GM19238 (cell line): Measurements from ENCODE around the gene KRT84.

Source experiments
- DNase-seq: peaks from one replicate; pipeline ENCODE4 v3.0.0; 2011; ENCODE audit warnings: low spot score; ENCODE audit not compliant: insufficient read length

The KRT84 gene

DNA sequence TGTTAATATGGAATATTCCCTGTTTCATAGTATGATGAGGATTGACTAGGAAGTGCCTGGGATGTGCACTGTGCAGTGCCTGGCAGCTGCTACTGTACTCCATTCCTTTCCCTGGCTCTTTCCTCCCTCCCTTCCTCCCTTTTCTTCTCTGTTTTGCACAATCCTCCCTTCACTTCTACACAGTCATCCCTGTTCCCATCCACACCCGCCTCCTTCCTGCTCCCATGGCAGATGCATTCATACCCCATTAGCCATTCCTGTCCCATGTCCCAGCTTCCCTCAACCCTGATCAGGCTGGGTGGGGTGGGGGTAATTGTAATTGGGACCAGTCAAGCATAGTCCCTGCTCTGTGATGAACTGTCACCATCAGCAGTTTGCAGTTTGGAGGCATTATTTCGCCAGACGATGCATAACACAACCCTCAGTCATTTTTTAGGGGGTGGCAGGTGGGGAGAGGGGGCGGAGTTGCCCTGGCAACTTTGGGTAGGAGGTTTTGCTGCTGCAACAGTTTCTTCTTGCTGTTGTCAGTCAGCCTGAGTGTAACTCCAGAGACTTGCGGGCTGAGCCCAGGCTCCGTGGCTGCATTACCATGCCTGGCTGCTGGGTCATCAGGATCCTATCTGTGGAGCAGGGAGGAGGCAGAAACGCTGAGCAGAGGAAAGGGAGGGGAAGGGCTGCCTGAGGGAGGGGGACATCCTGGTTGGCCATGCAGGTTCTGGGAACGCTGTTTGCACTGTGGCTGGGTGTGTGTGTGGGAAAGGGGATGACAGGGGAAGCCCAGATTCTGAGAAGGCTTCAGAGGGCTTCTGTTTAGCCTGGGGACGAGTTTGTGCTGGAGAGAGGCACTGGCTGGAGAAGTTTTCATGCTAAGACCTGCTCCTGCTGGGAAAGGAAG lies 4.1 kb upstream of the KRT84 start:
- no peak for DNase-seq

DNA sequence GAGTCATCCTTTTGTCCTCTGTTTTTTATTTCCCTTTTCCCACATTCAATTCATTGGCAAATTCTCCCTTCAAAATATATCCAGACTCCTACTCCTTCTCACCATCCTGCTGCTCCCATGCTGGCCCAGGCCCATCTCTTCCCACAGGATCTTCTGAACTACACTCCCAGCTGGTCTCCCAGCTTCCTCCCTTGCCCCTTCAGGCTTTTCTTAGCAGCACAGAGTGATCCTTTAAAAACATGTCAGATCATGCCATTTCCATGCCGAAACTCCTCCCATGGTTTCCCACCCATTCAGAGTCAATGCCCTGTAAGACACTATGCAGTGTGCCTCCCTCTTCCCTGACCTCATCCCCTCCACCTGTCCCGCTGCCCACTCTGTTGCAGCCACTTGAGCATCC lies 2.4 kb upstream of the KRT84 start:
- DNase-seq = no peak

DNA sequence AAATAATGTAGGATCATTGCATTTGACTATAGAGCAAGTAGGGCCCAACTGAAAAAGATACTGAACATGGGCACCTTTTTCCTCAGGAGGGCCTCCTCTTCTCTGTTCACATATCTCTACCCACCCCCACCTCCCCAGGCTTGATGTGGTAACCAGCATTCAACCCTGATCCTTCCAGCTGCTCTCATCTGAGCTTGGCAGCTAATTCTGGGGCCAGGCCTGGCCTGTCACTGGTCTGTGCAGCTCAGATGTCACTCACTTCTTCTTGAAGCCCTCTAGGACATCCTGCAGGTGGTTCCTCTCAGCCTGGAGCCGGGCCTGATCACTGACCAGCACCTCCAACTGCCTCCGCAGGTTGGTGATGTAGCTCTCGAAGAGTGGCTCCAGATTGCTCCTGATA lies 2.1 kb downstream of the KRT84 start:
- DNase-seq = no peak

DNA sequence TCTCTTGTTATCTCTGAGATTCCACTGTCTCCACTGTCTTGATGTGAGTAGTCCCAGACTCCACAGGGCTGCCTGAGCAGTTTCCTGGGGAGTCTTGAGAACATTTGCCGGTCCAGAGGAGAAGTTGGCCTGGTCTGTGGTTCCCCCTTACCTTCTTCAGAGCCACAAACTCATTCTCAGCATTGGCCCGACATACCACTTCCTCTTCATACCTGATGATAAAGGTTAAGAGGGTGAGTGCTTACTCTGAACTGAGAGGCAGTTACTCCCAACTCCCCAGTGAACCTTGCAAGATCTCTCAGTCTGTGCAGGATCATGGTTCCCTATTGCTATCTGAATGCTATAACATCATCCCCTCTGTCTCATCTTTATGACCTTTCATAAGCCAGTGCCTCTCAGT lies 2.6 kb downstream of the KRT84 start:
- no peak for DNase-seq

DNA sequence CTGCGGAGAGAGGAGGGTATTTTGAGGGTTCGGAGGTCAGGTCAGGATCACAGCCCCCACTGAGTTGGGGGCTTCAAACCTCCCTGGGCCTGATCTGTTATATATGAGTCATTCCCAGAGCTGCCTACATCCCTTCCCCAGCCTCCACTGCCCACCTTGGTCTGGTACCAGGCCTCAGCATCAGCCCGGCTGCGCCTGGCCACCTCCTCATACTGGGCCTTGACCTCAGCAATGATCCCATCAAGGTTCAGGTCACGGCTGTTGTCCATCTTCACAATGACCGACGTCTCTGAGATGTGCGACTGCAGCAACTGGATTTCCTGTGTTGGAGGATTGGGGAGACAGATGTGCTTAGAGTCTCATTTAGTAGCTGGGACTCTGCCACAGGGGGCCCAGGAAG lies 4.2 kb downstream of the KRT84 start:
- DNase-seq = no peak

DNA sequence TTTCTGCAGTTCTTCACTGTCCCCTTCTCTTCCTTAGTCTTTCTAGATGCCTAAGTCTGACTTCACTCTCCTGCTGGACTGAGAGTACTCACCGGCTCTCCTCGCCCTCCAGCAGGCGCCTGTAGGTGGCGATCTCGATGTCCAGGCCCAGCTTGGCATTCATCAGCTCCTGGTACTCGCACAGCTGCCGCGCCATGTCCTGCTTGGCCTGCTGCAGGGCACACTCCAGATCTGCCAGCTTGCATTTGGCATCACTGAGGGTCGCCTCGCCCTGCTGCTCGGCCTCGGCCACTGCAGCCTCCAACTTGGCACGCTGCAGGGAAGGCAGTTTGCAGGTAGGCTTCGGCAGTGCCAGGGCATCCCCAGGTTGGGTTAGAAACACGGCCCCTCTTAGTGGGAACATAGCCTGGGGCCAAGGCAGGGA lies 5.2 kb downstream of the KRT84 start:
- no peak for DNase-seq

DNA sequence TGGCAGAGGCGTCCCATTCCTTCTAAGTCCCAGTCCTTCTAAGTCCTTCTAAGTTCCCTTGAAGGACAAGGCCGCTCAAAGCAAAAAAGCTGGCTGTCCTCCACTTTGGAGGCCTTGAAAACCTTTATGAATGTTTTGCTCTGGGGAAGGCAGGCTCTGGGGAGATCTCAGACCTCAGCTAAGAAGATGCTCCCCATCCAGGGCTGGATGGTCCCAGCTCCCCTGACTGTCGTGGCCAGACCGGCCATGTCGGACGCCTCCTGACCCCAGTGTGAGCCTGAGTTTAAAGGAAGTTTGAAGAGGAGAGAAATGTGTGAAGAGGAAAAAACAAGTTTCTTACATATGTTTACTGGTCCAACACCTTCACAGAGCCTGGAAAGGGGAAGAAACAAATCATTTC lies 5.9 kb downstream of the KRT84 start:
- DNase-seq = no peak

DNA sequence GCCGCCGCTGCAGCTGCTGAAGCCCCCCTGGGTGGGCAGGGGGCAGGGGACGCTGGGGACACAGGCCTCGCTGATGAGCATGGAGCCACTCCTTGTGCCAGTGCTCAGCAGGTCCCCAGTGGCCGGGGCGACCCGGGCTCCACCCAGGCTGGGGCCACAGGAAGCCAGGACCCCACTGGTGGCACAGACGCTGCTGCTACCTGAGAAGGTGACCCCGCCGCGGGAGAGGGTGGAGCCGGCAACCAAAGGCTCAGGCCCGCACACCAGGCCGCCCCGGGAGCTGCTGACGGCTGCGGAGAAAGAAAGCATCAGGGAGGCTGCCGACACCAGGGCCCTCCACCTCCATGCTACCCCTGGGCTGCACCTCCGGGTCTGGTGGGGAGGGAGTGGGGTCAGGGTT lies 7.4 kb downstream of the KRT84 start:
- DNase-seq = no peak

DNA sequence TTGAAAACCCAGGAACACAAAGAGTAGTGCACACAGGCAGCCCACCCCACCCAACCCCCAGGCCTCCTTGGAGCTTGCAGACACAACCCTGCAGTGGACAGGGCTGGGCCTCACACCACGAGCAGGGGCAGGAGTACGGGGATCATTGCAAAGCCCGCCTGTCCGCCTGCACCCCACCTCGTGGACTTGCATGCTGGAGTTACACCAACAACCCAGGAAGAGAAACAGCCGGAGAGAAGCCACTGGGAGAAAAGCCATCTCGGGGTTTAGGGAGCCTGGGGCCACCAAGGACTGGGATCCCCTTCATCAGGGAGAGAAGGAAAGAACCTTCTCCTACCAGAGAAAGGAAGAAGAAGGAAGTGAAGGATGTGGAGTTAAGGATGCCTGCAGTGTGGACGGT lies 8.2 kb downstream of the KRT84 start:
- DNase-seq = no peak

DNA sequence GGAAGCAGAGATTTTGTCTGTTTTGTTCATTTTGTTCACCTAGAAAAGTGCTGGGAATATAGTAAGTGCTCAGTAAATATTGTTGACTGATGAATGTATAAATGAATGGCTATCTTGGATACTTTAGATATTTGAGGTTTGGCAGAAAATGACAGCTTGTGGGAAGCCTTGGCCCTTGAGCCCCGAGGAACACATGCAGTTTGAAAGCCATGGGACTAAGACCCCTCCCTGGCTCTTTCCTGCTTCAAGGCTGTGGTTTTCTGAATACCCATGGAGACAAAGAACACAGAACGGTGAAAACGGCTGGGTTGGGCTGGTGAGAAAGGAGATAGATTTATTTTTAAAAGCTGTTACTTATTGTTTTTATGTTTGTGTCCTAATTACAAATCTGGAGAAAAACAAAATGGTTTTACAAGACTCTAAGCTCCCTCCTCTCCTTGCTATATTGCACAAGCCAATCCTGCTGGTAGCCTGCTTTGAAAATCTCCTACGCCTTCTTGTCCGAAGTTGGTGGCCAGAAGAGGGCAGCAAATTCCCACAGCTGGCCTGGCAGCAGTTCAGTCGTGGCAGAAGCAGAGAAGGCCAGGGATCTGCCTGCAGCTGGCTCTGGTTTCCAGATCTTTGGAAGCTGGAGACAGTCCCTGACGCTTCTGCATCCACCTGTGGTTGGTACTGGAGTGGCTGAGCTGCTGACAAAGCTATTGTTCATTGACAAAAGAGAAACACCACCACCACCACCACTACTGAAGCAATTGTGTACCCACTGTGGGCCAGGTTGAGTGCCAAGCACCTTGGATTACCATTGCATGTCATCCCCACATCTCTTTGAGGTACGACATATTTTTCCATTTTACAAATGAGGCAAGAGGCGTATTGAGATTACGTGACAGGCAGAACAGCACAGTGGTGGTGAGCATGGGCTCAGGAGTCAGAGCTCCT lies 13.0 kb downstream of the KRT84 start:
- DNase-seq = peak; percentile 70

DNA sequence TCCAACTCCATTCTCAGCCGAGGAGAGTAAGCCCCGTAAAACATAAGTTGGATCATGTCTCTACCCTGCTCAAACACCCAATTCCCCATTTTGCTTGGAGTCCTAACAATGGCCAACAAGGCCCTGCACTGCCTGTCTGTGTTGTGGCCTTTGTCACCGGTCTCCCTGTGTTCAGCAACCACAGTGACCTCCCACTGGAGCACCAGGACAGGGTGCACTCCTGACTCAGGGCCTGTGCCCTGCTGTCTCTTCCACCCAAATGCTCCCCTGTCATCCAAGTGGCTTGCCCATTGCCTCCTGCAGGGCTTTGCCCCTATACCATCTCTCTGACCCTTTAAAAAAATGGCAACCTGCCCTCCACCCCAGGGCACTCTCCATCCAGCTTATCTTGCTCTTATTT lies 13.7 kb downstream of the KRT84 start:
- no peak for DNase-seq

DNA sequence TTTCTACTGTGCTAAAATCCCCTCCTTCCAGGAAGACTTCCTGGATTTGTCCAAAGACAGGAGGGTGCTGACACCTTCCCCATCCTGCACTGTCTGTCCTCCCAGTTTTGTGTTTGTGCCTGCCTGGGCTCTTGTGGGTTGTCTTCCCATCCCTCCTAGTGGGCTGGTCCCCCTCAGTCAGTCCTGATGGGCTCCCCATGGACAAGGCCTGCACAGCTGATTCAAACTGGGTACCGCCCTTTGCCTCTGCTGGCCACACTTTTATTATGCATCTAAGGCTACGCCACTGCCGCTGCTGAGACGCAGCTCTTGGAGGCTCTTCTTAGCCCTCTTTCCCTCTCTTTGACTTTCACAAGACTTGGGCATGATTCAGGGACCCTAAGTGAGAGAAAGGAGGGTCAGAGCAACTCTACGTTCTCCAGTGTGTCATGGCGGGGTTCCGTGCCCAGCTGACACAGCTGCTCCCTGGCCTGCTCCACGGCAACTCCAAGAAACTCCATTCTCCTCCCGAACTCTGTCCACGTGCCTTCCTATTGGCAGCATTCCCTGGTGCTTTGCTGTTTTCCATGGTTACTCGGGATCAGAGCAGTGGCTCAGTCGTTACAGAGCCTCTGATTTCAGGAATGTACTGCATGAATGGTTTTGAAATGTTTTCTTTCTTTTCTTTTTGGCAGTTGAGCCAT lies 14.4 kb downstream of the KRT84 start:
- DNase-seq = no peak

DNA sequence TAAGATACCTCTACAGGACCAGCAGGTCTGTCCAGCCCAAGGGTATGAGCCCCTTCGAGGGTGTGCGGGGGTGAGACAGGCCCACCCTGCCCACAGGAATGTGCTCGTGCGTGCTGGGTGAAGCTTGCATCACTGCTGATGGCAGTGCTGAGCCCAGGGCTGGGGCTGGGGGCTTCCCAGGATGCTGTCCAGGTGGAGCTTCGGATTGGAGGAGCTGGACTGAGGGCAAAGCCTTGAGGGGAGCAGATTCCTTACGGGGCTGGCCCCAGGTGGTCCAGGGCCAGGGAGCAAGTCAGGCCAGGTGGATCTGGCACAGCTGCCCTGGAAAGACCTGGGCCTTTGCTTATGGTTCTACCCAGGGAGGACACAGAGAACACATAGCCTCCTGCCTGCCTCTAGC lies 15.6 kb downstream of the KRT84 start:
- no peak for DNase-seq

DNA sequence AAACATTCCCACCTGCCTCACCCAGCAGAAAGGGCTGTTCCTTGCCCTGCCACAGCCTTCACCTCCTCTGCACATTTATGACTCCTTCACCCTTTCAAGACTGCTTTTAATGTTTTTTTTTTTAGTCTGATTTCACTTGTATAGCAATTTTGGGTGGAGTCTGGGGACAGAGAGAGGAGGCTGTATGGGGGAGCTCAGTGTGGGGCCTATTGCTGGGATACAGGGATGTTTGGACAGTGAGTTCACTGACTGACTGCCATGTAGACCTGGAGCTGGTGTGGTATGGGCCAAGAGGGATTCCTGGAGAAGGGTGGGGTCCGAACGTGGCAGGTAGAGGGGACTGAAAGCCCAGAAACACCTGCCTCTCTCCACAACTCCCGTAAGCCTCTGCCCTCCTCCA lies 16.2 kb downstream of the KRT84 start:
- DNase-seq = no peak

DNA sequence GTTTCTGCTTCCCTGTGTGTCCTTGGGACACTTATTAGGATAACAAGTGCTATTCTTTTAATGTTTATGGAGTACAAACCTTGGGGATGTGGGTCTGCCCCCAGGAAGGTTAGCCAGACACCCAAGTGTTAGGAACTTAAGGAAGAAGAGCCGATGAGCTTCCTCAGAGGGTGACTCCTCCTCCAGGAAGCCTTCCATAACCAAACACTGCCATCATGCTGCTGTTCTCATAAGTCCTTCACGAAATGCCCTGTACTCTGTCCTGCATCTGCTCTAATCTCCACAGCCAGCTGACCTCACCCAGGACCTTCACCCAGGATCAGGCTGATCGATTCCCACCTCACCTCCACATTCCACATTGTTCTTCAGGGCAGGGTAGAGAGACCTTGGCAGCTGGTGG lies 16.9 kb downstream of the KRT84 start:
- DNase-seq = no peak

DNA sequence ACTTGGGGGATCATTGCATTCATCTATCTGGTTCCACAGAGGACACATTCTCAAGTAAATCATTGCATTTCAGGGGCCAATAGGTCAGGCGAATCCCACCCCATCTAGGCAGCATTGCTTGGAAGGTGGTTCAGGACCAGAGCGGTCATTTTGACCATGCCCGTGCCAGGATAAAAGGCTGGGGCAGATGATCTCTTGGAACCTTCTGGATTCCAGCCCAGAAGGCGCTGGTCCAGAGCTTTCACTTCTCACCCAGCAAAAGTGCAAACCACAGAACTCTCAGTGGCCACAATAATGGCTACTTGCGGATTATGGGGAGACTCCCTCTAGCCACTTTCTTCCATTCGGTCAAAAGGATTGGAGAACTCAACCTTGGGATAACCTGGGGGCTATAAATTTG lies 17.6 kb downstream of the KRT84 start:
- DNase-seq = no peak

DNA sequence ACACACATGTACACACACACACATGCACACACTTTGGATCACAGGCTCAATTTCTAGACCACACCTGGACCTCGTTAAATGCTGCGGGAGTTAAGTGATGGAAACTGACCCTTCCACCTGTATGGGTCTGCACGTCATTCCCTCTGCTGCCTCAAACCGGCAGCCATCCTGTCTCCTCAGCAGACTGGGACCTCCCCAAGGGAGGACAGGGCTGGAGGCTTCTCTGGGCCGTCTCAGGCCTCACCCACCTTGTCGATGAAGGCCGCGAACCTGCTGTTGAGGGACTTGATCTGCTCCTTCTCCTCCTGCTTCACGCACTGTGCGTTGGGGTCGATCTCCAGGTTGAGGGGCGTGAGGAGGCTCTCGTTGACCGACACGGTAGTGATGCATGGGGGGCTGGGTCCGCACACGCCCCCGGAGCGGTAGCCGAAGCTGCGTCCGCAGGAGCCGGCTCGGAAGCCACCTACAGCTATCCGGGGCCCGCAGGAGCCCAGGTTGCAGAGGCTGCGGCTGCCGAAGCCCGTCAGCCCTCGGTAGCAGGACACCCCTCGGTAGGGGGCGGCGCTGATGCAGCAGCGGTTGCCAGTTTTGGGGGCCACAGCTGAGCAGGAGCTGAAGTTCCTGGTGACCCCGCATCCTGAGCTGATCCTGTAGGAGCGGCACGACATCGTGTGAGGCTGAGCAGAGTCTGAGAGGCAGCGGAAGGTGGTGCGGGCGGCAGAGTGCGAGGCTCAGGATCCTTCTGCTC lies 18.5 kb downstream of the KRT84 start, which contains the start of gene KRT85:
Gene KRT85 (minus strand): TSS at position 744 of the 748 bp plus-strand sequence. CDS start 76 bp downstream, at position 668.
- DNase-seq = no peak

DNA sequence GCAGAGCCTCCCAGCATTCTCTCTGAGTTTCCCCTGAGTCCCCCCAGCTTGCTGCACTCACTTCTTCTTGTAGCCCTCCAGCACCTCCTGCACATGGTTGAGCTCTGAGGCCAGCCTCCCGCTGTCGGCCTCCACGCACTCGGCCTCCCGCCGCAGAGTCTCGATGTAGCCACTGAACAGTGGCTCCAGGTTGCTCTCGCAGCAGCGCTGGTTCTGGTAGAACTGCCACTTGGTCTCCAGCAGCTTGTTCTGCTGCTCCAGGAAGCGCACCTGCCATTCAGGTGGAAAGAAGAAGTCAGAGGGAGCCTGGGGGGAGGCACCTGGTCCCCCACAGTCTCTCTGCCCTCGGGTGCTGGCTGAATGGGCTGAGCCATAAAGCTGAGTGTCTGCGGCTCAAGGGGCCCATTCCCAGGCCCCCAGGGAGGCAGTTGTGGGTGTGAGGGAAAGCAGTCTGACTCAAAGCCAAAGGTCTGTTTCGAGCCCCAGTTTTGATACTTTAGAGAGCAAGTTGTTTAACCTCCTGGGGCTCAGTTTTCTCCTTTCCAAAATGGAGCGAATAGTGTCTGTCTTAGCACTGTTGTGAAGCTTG lies 20.5 kb downstream of the KRT84 start:
- DNase-seq = no peak

DNA sequence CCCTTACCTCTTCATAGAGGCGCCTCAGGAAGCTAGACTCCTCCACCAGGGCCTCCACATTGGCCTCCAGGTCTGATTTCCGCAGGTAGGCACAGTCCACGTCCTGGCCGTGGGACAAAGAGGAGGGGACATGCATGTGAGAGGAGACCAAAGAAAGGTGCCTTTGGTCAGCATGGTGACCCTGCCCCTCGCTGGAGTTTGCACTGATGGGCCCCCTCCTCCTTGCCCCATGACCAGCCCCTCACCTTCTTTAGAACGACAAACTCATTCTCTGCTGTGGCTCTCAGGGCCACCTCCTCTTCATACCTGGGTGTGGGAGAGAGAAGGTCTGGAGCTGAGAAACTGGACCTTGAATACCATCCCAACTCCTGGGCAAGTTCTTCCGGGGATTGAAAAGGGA lies 21.4 kb downstream of the KRT84 start:
- DNase-seq = no peak

DNA sequence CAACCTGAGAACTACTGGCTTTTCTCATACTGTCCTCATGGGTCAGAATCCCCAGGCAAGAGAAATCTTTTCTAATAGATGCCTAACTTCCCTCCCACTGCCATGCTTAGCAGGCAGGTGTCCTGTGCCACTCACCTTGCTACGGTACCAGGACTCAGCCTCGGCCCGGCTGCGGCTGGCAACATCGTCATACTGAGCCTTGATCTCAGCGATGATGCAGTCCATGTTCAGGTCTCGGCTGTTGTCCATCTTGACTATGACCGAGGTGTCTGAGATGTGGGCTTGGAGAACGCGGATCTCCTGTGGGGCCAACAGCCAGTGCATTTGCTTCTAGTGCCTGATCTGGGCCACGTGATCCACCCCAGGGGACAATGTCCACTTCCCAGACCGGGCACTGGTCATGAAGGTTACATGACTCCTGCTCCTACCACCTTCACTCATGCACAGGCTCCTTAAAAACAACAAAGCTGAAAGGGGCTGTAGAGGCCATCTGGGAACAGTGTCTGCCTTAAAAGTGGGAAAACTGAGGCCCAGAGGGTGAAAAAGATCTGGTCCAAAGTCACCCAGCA lies 22.3 kb downstream of the KRT84 start:
- DNase-seq = no peak
